ENCODE measurements around the gene ZC3H10. TPM values are rescaled to one million over a fixed set of nuclear protein-coding genes. Genes with fewer than 3 reads are reported as not detected.

ZC3H10 gene
- total and polyA plus RNA-seq, 2 of the 13 experiments (the other 11 are each of a cell fraction or from before 2014, with no cell fraction given), result 0.70 to 2.3 TPM

GRCh38 chr12:56158029-56158925, 40.2 kb downstream of the ZC3H10 start, which contains the start of gene MYL6:
TSS of gene MYL6 (plus strand) at chr12:56158359. CDS start at chr12:56158402, 43 bp downstream.
- Histone ChIP-seq H3K4me1 (ENCODE audit: insufficient read depth, low read length) (peaks cover 64% of the 10 kb centered on the region), H3K27me3 (ENCODE audit: control insufficient read depth in 1 of 2, insufficient read depth in 2 of 2, low read length in 2 of 2) (no peaks in the 10 kb centered on the region; a peak in 1 of 5 replicates), H3K9me3 (ENCODE audit: low read length) (no peaks in the 10 kb centered on the region), H4K20me1 (ENCODE audit: insufficient read depth, low read length) (peaks cover 28% of the 10 kb centered on the region), H3K9ac (ENCODE audit: insufficient read depth, low read depth, low read length) (peak within 1 kb of the TSS; percentile 100), H3K4me3 (replicated peaks in 1 of 3; ENCODE audit: insufficient read depth in 1 of 3, low read depth in 2 of 3, low read length in 3 of 3) (peak within 1 kb of the TSS; percentile 92 to 99 (median 95)), H3K79me2 (ENCODE audit: insufficient read depth, low read length) (peaks cover 31% of the 10 kb centered on the region), H2AFZ (ENCODE audit: low read length) (no peak within 1 kb of the TSS), H3K27ac (ENCODE audit: extremely low read length, insufficient read depth, low read length) (peak within 1 kb of the TSS; percentile 87), H3K4me2 (ENCODE audit: low read depth, low read length) (peak within 1 kb of the TSS; percentile 83), H3K36me3 (replicated peaks in 1 of 2; ENCODE audit: control insufficient read depth in 1 of 2, insufficient read depth in 2 of 2, low read length in 2 of 2) (peaks cover 21 to 35% of the 10 kb centered on the region in 2 experiments)
- BruUV-seq (replicated peaks), result no TSS peak
- FAIRE-seq, result peak; percentile 78
- in situ Hi-C loops (cut with HindIII; ENCODE audit: extremely low pct_ligation_motif_present, low pct_unique_long_range_greater_than_20kb) (loop anchor here (5.0 kb wide), 1 partner anchor 36 kb away; no protein-coding TSS in a partner anchor), intact Hi-C loops (cut with micrococcal nuclease; ENCODE audit: unreplicated experiment) (loop anchor here (2.0 to 5.0 kb wide), 2 partner anchors 31 to 34 kb away; no protein-coding TSS in a partner anchor)
- ATAC-seq, result peak; percentile 84
- ChIA-PET POLR2A (interaction anchor here (0.5 to 3.4 kb wide), 14 partner anchors 8 to 228 kb away, joined by 3 to 30 read pairs (median 5); partner anchors contain the start of genes ESYT1, RNF41, RPL41 and SMARCC2), CTCF (ENCODE audit: low intra/inter-chr PET ratio, low total read pairs) (interaction anchor here (1.2 to 1.8 kb wide), 3 partner anchors 31 to 32 kb away, joined by 3 to 7 read pairs (median 3); partner anchors contain the start of gene SMARCC2)
- WGBS (ENCODE audit: low lambda C conversion rate), result under 1% methylated on average over 23 of the region's 30 CpGs
- DNase-seq (ENCODE audit: low spot score), result peak; percentile 96
- TF ChIP-seq THAP11 (CRISPR knock-in tag; IDR thresholded peaks at IDR 0.05) (0 out of 2 replicates have a peak, but pooled peaks have one; percentile 53), POLR2AphosphoS2 (IDR thresholded peaks at IDR 0.05; ENCODE audit: low read depth, low read length) (peak; percentile 97), SRSF1 (optimal IDR thresholded peaks at IDR 0.05; ENCODE audit: low read depth, low read length) (peak; percentile 62), ADNP (CRISPR knock-in tag; IDR thresholded peaks at IDR 0.05) (no peak), ZFX (CRISPR knock-in tag; IDR thresholded peaks at IDR 0.05; ENCODE audit: low read depth) (peak; percentile 83), ERF (CRISPR knock-in tag; IDR thresholded peaks at IDR 0.05) (peak; percentile 21; the same call in 1 of the 2 replicates), ZNF816 (CRISPR knock-in tag; IDR thresholded peaks at IDR 0.05; ENCODE audit: borderline replicate concordance) (0 out of 2 replicates have a peak, but pooled peaks have one; percentile 78), KLF6 (CRISPR knock-in tag; IDR thresholded peaks at IDR 0.05) (peak; percentile 75; the same call in 1 of the 2 replicates), YY1 (IDR thresholded peaks at IDR 0.05; ENCODE audit: insufficient read depth, insufficient replicate concordance, low read depth, low read length) (peak; percentile 90), ZNF75D (CRISPR knock-in tag; IDR thresholded peaks at IDR 0.05; ENCODE audit: borderline replicate concordance) (no peak), MYPOP (CRISPR knock-in tag; IDR thresholded peaks at IDR 0.05) (0 out of 2 replicates have a peak, but pooled peaks have one; percentile 12), GLI4 (CRISPR knock-in tag; IDR thresholded peaks at IDR 0.05; ENCODE audit: borderline replicate concordance) (0 out of 2 replicates have a peak, but pooled peaks have one; percentile 51), ZNF747 (CRISPR knock-in tag; IDR thresholded peaks at IDR 0.05; ENCODE audit: borderline replicate concordance) (0 out of 2 replicates have a peak, but pooled peaks have one; percentile 55), ZNF782 (CRISPR knock-in tag; IDR thresholded peaks at IDR 0.05; ENCODE audit: borderline replicate concordance) (0 out of 2 replicates have a peak, but pooled peaks have one; percentile 58), HNRNPH1 (optimal IDR thresholded peaks at IDR 0.05; ENCODE audit: low read depth, low read length) (peak; percentile 47), HDAC2 (CRISPR knock-in tag; IDR thresholded peaks at IDR 0.05) (0 out of 2 replicates have a peak, but pooled peaks have one; percentile 3), ZNF441 (CRISPR knock-in tag; IDR thresholded peaks at IDR 0.05; ENCODE audit: borderline replicate concordance) (0 out of 2 replicates have a peak, but pooled peaks have one; percentile 19), MEF2D (CRISPR knock-in tag; IDR thresholded peaks at IDR 0.05) (peak; percentile 28; the same call in 1 of the 2 replicates)
- TF ChIP-seq, protein P1, sequence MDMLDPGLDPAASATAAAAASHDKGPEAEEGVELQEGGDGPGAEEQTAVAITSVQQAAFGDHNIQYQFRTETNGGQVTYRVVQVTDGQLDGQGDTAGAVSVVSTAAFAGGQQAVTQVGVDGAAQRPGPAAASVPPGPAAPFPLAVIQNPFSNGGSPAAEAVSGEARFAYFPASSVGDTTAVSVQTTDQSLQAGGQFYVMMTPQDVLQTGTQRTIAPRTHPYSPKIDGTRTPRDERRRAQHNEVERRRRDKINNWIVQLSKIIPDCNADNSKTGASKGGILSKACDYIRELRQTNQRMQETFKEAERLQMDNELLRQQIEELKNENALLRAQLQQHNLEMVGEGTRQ (IDR thresholded peaks at IDR 0.05; ENCODE audit: low read depth, low read length), result no peak
- TF ChIP-seq, protein P1 (CRISPR knock-in tag; IDR thresholded peaks at IDR 0.05; ENCODE audit: borderline replicate concordance), result no peak

All from HepG2 (cell line).